ENCODE results near the gene SYT13. TPM values are rescaled to one million over a fixed set of nuclear protein-coding genes. Genes with fewer than 3 reads are reported as not detected.

SYT13 gene
- total RNA-seq, 1 experiment from 2014 or later, result 4.3 TPM

DNA sequence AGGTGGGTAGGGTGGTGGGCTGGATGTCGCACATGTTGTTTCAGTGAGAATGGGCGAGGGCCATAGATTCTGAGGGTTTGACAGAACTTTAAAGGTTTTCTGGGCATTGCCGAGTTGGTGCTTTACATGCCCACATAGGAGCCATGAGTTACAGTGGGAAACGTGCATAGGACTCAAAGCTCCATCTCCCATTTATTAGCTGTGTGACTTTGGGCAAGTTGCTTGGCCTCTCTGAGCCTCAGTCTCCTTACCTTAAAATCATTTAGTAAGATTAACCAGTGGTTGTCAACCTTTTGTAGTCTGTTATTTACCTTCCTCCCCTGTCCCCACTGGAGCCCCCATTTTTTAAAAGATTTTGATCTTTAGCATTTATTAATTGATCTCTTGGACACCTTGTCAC, 67.4 kb downstream of the SYT13 start:
- Histone ChIP-seq H3K4ac (ENCODE audit: low read depth, low read length) (no peak overlapping the region), H2BK15ac (ENCODE audit: low read depth, low read length) (no peak overlapping the region), H4K91ac (ENCODE audit: insufficient read length, low read depth, low read length) (no peak overlapping the region), H4K8ac (replicated peaks; ENCODE audit: insufficient read length, low read depth, low read length) (no peak overlapping the region), H3K18ac (ENCODE audit: insufficient read length, low read depth, low read length) (no peak overlapping the region), H2BK20ac (ENCODE audit: low read depth, low read length, poor library complexity, severe bottlenecking) (no peak overlapping the region), H2AFZ (ENCODE audit: low read length) (no peak overlapping the region), H3K9me3 (ENCODE audit: control insufficient read depth, low read depth, low read length) (no peaks in the 10 kb centered on the region), H4K5ac (ENCODE audit: insufficient read length, low read depth, low read length) (no peak overlapping the region), H3K79me1 (ENCODE audit: insufficient read depth, low read depth, low read length, poor library complexity, severe bottlenecking) (no peaks in the 10 kb centered on the region), H2BK5ac (ENCODE audit: insufficient read length, low read length) (no peak overlapping the region), H3K23me2 (ENCODE audit: insufficient read length, low read depth, low read length, poor library complexity, severe bottlenecking) (no peaks in the 10 kb centered on the region), H2BK12ac (ENCODE audit: insufficient read length, low read depth, low read length) (no peak overlapping the region), H3K27me3 (ENCODE audit: insufficient read depth, low read length) (no peaks in the 10 kb centered on the region), H3T11ph (ENCODE audit: low read length) (no peak overlapping the region), H2BK120ac (ENCODE audit: low read depth, low read length, poor library complexity, severe bottlenecking) (no peak overlapping the region), H3K9ac (ENCODE audit: extremely low read depth, insufficient read length, low read length) (no peak overlapping the region), H3K23ac (ENCODE audit: insufficient read length, low read depth, low read length) (no peak overlapping the region), H3K79me2 (ENCODE audit: insufficient read depth, low read length) (no peaks in the 10 kb centered on the region), H3K27ac (ENCODE audit: insufficient read length, low read depth, low read length) (no peak overlapping the region), H3K56ac (ENCODE audit: insufficient read length, low read depth, low read length) (no peak overlapping the region), H4K20me1 (ENCODE audit: control insufficient read depth, insufficient read depth, insufficient read length) (no peaks in the 10 kb centered on the region), H3K4me2 (ENCODE audit: insufficient read depth, insufficient read length, low read length) (no peak overlapping the region), H2AK5ac (ENCODE audit: insufficient read length, low read length) (no peak overlapping the region), H3K4me1 (ENCODE audit: insufficient read depth, low read length) (no peaks in the 10 kb centered on the region), H3K14ac (ENCODE audit: insufficient read depth, low read length) (no peak overlapping the region)
- Mint-ChIP-seq H3K27ac (no peak overlapping the region), H3K4me1 (peaks cover 0 to 3% of the 10 kb centered on the region in 2 experiments; a peak in 1 of 4 replicates), H3K9me3 (no peaks in the 10 kb centered on the region), H3K36me3 (ENCODE audit: insufficient read depth in 1 of 3, low read depth in 3 of 3) (peaks cover 0 to 3% (median 0%) of the 10 kb centered on the region in 3 experiments; a peak in 1 of 7 replicates), H3K4me3 (no peak overlapping the region), H3K27me3 (ENCODE audit: low read depth) (no peaks in the 10 kb centered on the region; the same call in 1 of the 2 replicates)
- DNase-seq, result no peak
- TF ChIP-seq, protein P1, sequence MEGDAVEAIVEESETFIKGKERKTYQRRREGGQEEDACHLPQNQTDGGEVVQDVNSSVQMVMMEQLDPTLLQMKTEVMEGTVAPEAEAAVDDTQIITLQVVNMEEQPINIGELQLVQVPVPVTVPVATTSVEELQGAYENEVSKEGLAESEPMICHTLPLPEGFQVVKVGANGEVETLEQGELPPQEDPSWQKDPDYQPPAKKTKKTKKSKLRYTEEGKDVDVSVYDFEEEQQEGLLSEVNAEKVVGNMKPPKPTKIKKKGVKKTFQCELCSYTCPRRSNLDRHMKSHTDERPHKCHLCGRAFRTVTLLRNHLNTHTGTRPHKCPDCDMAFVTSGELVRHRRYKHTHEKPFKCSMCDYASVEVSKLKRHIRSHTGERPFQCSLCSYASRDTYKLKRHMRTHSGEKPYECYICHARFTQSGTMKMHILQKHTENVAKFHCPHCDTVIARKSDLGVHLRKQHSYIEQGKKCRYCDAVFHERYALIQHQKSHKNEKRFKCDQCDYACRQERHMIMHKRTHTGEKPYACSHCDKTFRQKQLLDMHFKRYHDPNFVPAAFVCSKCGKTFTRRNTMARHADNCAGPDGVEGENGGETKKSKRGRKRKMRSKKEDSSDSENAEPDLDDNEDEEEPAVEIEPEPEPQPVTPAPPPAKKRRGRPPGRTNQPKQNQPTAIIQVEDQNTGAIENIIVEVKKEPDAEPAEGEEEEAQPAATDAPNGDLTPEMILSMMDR (conservative IDR thresholded peaks at IDR 0.05), result no peak
- no CpG with 5 or more reads among the region's 4 CpGs for WGBS (ENCODE audit: extremely low coverage, insufficient read length, low lambda C conversion rate)
